ENCODE data around the gene HDAC2.

Gene HDAC2

GRCh38 chr6:114007516-114007915 lies 36.6 kb upstream of the HDAC2 start:
- no peak for DNase-seq (ENCODE audit: low read depth)
- no peak overlapping the region for H3K4me3 ChIP-seq (ENCODE audit: low read depth, low read length)
- TF ChIP-seq CTCF (IDR thresholded peaks at IDR 0.05; ENCODE audit: low read depth, low read length, missing control alignments): no peak

GRCh38 chr6:114001354-114001753 lies 30.4 kb upstream of the HDAC2 start:
- H3K4me3 ChIP-seq (ENCODE audit: low read depth, low read length): no peak overlapping the region
- TF ChIP-seq CTCF (IDR thresholded peaks at IDR 0.05; ENCODE audit: low read depth, low read length, missing control alignments): no peak
- no peak for DNase-seq (ENCODE audit: low read depth)

DNA sequence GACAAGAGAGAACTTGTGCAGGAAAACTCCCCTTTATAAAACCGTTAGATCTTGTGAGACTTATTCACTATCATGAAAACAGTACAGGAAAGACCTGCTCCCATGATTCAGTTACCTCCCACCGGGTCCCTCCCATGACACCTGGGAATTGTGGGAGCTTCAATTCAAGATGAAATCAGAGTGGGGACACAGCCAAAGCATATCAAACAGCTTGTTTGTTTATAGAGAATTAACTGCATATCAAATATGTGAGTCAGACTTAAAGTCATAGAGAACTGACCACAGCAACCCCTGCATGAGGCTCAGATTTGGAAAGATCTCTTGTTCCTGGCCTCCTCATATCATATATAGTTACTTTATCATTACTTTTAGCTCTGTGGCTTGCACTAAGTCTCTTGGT lies 29.1 kb upstream of the HDAC2 start:
- no peak for DNase-seq (ENCODE audit: low read depth)

DNA sequence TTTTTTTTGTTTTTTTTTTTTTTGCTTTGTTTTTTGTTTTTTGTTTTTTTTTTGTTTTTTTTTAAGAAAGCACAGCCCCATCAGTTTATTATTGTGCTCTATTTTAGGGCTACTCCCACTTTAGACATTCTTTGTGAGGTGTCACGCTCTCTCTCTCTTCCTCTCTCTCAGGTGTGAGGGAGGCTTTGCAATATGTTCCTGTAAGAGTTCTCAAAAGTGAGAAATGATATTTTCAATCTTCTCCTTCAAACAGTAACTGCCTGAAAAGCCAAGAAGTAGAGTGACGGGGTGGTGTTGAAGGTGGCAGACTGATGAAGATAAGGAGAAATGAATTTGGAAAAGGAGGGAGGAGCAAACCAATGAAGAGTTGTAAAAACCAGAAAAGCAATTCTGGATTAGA lies 28.3 kb upstream of the HDAC2 start:
- no peak overlapping the region for H3K4me3 ChIP-seq (ENCODE audit: low read depth, low read length)
- DNase-seq (ENCODE audit: low read depth): no peak
- no peak for TF ChIP-seq CTCF (IDR thresholded peaks at IDR 0.05; ENCODE audit: low read depth, low read length, missing control alignments)

More for the DNA sequence above, 29.1 kb upstream of the HDAC2 start:
- TF ChIP-seq CTCF (IDR thresholded peaks at IDR 0.05; ENCODE audit: low read depth, low read length, missing control alignments): no peak
- no peak overlapping the region for H3K4me3 ChIP-seq (ENCODE audit: low read depth, low read length)

GRCh38 chr6:113998811-113999210 lies 27.9 kb upstream of the HDAC2 start:
- no peak for DNase-seq (ENCODE audit: low read depth)
- no peak overlapping the region for H3K4me3 ChIP-seq (ENCODE audit: low read depth, low read length)
- no peak for TF ChIP-seq CTCF (IDR thresholded peaks at IDR 0.05; ENCODE audit: low read depth, low read length, missing control alignments)

DNA sequence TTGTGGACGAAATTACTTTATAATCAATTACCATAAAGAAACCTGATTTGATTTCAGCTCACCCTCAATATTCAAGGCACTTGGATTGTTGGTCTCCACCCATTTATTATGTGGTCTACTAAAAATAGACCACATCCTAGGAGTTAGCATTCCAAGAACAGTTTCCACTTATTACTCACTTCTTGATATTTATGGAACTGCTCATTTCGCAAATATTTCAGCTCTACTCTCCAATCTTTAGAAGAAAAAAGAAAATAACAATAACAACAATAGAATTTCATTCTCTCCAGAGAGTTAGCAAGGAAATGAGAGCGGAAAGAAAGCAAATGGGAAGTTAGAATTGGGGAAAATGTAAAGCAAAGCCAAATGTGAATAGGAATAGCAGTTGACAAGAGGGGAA lies 26.2 kb upstream of the HDAC2 start:
- DNase-seq (ENCODE audit: low read depth): no peak
- H3K4me3 ChIP-seq (ENCODE audit: low read depth, low read length): no peak overlapping the region
- TF ChIP-seq CTCF (IDR thresholded peaks at IDR 0.05; ENCODE audit: low read depth, low read length, missing control alignments): no peak

DNA sequence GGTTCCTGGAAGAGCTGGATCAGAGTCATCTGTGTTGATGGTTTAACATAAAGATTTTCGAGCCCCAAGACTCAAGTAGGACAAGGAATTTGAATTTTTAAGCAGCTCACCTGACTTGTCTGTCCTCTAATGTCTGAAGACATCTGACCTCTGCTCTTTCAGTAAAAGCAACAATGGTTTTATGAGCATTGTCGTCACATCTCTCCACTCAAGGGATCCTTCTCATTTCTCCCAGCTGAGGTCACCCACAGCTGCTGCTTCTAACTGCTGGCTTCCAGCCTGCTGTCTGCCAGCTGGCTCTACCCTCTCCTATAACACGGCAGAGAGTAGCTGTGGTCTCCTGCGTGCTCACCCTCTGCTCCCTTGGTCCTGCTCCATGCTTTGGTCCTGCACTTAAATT lies 24.7 kb upstream of the HDAC2 start:
- no peak for DNase-seq (ENCODE audit: low read depth)
- TF ChIP-seq CTCF (IDR thresholded peaks at IDR 0.05; ENCODE audit: low read depth, low read length, missing control alignments): no peak
- H3K4me3 ChIP-seq (ENCODE audit: low read depth, low read length): no peak overlapping the region
